HepG2 (cell line): ENCODE measurements around the gene HAUS5. TPM values are rescaled to one million over a fixed set of nuclear protein-coding genes. Genes with fewer than 3 reads are reported as not detected.

ENCODE experiments used
- EHMT2 ChIP-seq: fragments of 200-600 bp; sonication (generic); IDR thresholded peaks from 2 replicates; pipeline ENCODE4 v1.7.0; 2017; ENCODE audit warnings: antibody characterized with exemption, low read depth, low read length, borderline replicate concordance
- HNRNPL ChIP-seq: fragments of 200-400 bp; formaldehyde crosslinking; IDR thresholded peaks from 2 replicates; pipeline ENCODE4 v1.6.1; 2017; ENCODE audit warnings: mild to moderate bottlenecking, low read depth, low read length
- HOXA3 ChIP-seq: sonication (generic); formaldehyde crosslinking; IDR thresholded peaks from 2 replicates; pipeline ENCODE4 v1.5.0; 2020; ENCODE audit warnings: missing genetic modification reagents
- KAT8 ChIP-seq: IDR thresholded peaks from 2 replicates; pipeline ENCODE4 v1.6.1; 2016; ENCODE audit warnings: missing genetic modification reagents, missing compliant biosample characterization
- PLRG1 ChIP-seq: fragments of 450-650 bp; conservative IDR thresholded peaks from 2 replicates; pipeline ENCODE4 v1.6.1; 2016
- SIX4 ChIP-seq: sonication (generic); formaldehyde crosslinking; IDR thresholded peaks from 2 replicates; pipeline ENCODE4 v1.4.0; 2020; ENCODE audit warnings: missing genetic modification reagents
- SYNCRIP ChIP-seq: fragments of 200-400 bp; formaldehyde crosslinking; IDR thresholded peaks from 2 replicates; pipeline ENCODE4 v1.6.1; 2018; ENCODE audit warnings: mild to moderate bottlenecking, low read depth, low read length; ENCODE audit not compliant: insufficient read depth
- TOE1 ChIP-seq: sonication (generic); formaldehyde crosslinking; IDR thresholded peaks from 2 replicates; pipeline ENCODE4 v1.4.0; 2020; ENCODE audit warnings: mild to moderate bottlenecking, missing genetic modification reagents
- ZBTB38 ChIP-seq: sonication (generic); formaldehyde crosslinking; IDR thresholded peaks from 2 replicates; pipeline ENCODE4 v1.5.1; 2020; ENCODE audit warnings: mild to moderate bottlenecking, missing genetic modification reagents
- ZC3H4 ChIP-seq: sonication (generic); formaldehyde crosslinking; IDR thresholded peaks from 2 replicates; pipeline ENCODE4 v1.4.0; 2020; ENCODE audit warnings: missing genetic modification reagents, borderline replicate concordance
- ZNF10 ChIP-seq: sonication (generic); formaldehyde crosslinking; IDR thresholded peaks from 2 replicates; pipeline ENCODE4 v1.4.0; 2020; ENCODE audit warnings: mild to moderate bottlenecking, low read depth, missing genetic modification reagents, borderline replicate concordance
- ZNF230 ChIP-seq: sonication (generic); formaldehyde crosslinking; IDR thresholded peaks from 2 replicates; pipeline ENCODE4 v1.4.0; 2020; ENCODE audit warnings: mild to moderate bottlenecking, missing genetic modification reagents
- ZNF782 ChIP-seq: sonication (generic); formaldehyde crosslinking; IDR thresholded peaks from 2 replicates; pipeline ENCODE4 v1.4.0; 2020; ENCODE audit warnings: missing genetic modification reagents, mild to moderate bottlenecking, borderline replicate concordance
- ZNF841 ChIP-seq: sonication (generic); formaldehyde crosslinking; IDR thresholded peaks from 2 replicates; pipeline ENCODE4 v1.8.1; 2023; ENCODE audit warnings: missing genetic modification reagents, borderline replicate concordance
- ZSCAN20 ChIP-seq: sonication (generic); formaldehyde crosslinking; IDR thresholded peaks from 2 replicates; pipeline ENCODE4 v1.4.0; 2020; ENCODE audit warnings: missing genetic modification reagents, mild to moderate bottlenecking, borderline replicate concordance
- polyA plus RNA-seq, 8 experiments: library from polyadenylated mRNA; depleted of rRNA in 3 of 8; stranded (reverse) in 7 of 8; unstranded in 1 of 8; fragments of >200 nt; fragmentation: Illumina TruSeq in 4 of 8; extraction: Trizol in 4 of 8; gene quantifications; 2 replicates each; pipeline versions ENCODE4 v1.2.1 to v1.2.3, GENCODE V29; 2011 to 2016; ENCODE audit warnings: low read depth in 4 of 8, missing spikeins in 1 of 8, mixed read lengths in 1 of 8; ENCODE audit not compliant: insufficient read depth in 1 of 8
- total RNA-seq, 5 experiments: library from RNA; depleted of rRNA; stranded (reverse); fragments of >200 nt; fragmentation: Illumina TruSeq; extraction: Trizol; gene quantifications; 2 replicates each; pipeline ENCODE4 v1.2.3, GENCODE V29; 2016; ENCODE audit warnings: low read depth in 1 of 5
- TF ChIP-seq, protein P1 (sequence below): sonication (generic); formaldehyde crosslinking; IDR thresholded peaks from 2 replicates; pipeline ENCODE4 v1.8.1; 2023; ENCODE audit warnings: mild to moderate bottlenecking, missing genetic modification reagents
- TF ChIP-seq, protein P2 (sequence below): fragments of 450-650 bp; IDR thresholded peaks from 2 replicates; pipeline ENCODE4 v1.6.1; 2017
- TF ChIP-seq, protein P3 (sequence below): sonication (generic); formaldehyde crosslinking; IDR thresholded peaks from 2 replicates; pipeline ENCODE4 v1.9.0; 2021; ENCODE audit warnings: missing genetic modification reagents, mild to moderate bottlenecking, borderline replicate concordance
- TF ChIP-seq, protein P4 (sequence below): sonication (generic); formaldehyde crosslinking; IDR thresholded peaks from 2 replicates; pipeline ENCODE4 v1.8.0; 2022; ENCODE audit warnings: mild to moderate bottlenecking, missing genetic modification reagents, moderate library complexity
- TF ChIP-seq, protein P5 (sequence below): sonication (generic); formaldehyde crosslinking; IDR thresholded peaks from 2 replicates; pipeline ENCODE4; 2020; ENCODE audit warnings: missing genetic modification reagents, mild to moderate bottlenecking, borderline replicate concordance

Gene HAUS5
- total and polyA plus RNA-seq, 2 of the 13 experiments (the other 11 are each of a cell fraction or from before 2014, with no cell fraction given), result 10.3 to 17.7 TPM

DNA sequence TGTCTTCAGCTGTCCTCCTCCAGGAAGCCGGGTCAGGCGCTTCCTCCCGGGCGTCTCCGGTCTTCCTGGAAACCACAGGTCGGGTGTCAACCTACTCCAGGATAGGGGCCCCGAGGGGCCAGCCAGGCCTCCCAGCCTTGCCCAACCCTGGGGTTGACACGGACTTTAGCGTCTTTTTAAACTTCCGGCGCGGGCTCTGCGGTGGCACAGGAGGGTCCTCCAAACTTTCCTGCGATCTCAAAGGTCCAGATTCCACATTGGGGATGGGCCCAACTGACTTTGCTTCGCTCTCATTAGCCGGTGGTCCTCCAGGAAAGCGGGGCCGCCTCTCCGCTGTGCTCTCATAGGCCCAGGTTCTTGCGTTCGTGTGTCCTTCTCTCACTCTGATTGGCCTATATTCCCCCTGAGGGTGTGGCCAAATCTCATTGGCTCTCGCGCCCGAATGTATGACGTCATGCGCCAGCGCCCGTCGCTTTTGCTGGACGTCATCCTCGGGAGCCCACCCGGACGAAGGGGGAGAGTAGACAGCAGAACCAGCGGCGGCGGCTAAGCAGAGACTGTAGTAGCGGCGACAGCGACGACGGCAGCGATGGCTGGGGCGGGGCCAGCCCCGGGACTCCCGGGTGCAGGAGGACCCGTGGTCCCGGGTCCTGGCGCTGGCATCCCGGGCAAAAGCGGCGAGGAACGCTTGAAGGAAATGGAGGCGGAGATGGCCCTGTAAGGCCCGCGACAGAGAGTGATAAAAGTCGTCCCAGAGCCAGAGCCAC is 16.2 kb downstream of the HAUS5 start, which contains the start of gene RBM42 (continued):
- TF ChIP-seq, protein P1, sequence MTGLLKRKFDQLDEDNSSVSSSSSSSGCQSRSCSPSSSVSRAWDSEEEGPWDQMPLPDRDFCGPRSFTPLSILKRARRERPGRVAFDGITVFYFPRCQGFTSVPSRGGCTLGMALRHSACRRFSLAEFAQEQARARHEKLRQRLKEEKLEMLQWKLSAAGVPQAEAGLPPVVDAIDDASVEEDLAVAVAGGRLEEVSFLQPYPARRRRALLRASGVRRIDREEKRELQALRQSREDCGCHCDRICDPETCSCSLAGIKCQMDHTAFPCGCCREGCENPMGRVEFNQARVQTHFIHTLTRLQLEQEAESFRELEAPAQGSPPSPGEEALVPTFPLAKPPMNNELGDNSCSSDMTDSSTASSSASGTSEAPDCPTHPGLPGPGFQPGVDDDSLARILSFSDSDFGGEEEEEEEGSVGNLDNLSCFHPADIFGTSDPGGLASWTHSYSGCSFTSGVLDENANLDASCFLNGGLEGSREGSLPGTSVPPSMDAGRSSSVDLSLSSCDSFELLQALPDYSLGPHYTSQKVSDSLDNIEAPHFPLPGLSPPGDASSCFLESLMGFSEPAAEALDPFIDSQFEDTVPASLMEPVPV (CRISPR knock-in tag), result no peak
- TF ChIP-seq SIX4 (CRISPR knock-in tag), result 0 out of 2 replicates have a peak, but pooled peaks have one; percentile 59
- peak; percentile 99 for TF ChIP-seq KAT8 (CRISPR knock-in tag)
- no peak for TF ChIP-seq ZC3H4
- TF ChIP-seq ZBTB38, result peak; percentile 46
- no peak for TF ChIP-seq ZNF10 (CRISPR knock-in tag)
- TF ChIP-seq ZSCAN20, result no peak
- peak; percentile 99 for TF ChIP-seq HOXA3 (CRISPR knock-in tag)
- TF ChIP-seq SYNCRIP, result no peak
- TF ChIP-seq ZNF841 (CRISPR knock-in tag), result no peak
- peak; percentile 29; the same call in 1 of the 2 replicates for TF ChIP-seq ZNF782 (CRISPR knock-in tag)
- TF ChIP-seq, protein P2, sequence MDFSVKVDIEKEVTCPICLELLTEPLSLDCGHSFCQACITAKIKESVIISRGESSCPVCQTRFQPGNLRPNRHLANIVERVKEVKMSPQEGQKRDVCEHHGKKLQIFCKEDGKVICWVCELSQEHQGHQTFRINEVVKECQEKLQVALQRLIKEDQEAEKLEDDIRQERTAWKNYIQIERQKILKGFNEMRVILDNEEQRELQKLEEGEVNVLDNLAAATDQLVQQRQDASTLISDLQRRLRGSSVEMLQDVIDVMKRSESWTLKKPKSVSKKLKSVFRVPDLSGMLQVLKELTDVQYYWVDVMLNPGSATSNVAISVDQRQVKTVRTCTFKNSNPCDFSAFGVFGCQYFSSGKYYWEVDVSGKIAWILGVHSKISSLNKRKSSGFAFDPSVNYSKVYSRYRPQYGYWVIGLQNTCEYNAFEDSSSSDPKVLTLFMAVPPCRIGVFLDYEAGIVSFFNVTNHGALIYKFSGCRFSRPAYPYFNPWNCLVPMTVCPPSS, result no peak
- 0 out of 2 replicates have a peak, but pooled peaks have one; percentile 81 for TF ChIP-seq HNRNPL
- TF ChIP-seq ZNF230, result peak; percentile 90
- no peak for TF ChIP-seq PLRG1
- TF ChIP-seq, protein P3, sequence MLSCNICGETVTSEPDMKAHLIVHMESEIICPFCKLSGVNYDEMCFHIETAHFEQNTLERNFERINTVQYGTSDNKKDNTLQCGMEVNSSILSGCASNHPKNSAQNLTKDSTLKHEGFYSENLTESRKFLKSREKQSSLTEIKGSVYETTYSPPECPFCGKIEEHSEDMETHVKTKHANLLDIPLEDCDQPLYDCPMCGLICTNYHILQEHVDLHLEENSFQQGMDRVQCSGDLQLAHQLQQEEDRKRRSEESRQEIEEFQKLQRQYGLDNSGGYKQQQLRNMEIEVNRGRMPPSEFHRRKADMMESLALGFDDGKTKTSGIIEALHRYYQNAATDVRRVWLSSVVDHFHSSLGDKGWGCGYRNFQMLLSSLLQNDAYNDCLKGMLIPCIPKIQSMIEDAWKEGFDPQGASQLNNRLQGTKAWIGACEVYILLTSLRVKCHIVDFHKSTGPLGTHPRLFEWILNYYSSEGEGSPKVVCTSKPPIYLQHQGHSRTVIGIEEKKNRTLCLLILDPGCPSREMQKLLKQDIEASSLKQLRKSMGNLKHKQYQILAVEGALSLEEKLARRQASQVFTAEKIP (CRISPR knock-in tag), result no peak
- no peak for TF ChIP-seq TOE1 (CRISPR knock-in tag)
- TF ChIP-seq EHMT2, result no peak
- TF ChIP-seq, protein P4, sequence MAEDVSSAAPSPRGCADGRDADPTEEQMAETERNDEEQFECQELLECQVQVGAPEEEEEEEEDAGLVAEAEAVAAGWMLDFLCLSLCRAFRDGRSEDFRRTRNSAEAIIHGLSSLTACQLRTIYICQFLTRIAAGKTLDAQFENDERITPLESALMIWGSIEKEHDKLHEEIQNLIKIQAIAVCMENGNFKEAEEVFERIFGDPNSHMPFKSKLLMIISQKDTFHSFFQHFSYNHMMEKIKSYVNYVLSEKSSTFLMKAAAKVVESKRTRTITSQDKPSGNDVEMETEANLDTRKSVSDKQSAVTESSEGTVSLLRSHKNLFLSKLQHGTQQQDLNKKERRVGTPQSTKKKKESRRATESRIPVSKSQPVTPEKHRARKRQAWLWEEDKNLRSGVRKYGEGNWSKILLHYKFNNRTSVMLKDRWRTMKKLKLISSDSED (CRISPR knock-in tag), result no peak
- TF ChIP-seq, protein P5, sequence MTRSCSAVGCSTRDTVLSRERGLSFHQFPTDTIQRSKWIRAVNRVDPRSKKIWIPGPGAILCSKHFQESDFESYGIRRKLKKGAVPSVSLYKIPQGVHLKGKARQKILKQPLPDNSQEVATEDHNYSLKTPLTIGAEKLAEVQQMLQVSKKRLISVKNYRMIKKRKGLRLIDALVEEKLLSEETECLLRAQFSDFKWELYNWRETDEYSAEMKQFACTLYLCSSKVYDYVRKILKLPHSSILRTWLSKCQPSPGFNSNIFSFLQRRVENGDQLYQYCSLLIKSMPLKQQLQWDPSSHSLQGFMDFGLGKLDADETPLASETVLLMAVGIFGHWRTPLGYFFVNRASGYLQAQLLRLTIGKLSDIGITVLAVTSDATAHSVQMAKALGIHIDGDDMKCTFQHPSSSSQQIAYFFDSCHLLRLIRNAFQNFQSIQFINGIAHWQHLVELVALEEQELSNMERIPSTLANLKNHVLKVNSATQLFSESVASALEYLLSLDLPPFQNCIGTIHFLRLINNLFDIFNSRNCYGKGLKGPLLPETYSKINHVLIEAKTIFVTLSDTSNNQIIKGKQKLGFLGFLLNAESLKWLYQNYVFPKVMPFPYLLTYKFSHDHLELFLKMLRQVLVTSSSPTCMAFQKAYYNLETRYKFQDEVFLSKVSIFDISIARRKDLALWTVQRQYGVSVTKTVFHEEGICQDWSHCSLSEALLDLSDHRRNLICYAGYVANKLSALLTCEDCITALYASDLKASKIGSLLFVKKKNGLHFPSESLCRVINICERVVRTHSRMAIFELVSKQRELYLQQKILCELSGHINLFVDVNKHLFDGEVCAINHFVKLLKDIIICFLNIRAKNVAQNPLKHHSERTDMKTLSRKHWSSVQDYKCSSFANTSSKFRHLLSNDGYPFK (CRISPR knock-in tag), result peak; percentile 74
